Endothelial cell (in vitro differentiated cells): ENCODE results near the gene SLC25A23. TPM values are rescaled to one million over a fixed set of nuclear protein-coding genes. Genes with fewer than 3 reads are reported as not detected.

Source experiments
- DNase-seq: peaks from one replicate; pipeline ENCODE4 v3.0.0; 2021; ENCODE audit warnings: low spot score
- H3K27ac Mint-ChIP-seq: one replicate; pipeline ENCODE4 v1.8.0; 2021; ENCODE audit warnings: mixed read lengths, inconsistent platforms; ENCODE audit not compliant: unreplicated experiment
- H3K27me3 Mint-ChIP-seq: one replicate; pipeline ENCODE4 v1.8.0; 2021; ENCODE audit warnings: mild to moderate bottlenecking, moderate library complexity, mixed read lengths, inconsistent platforms; ENCODE audit not compliant: unreplicated experiment
- H3K36me3 Mint-ChIP-seq: one replicate; pipeline ENCODE4 v1.8.0; 2021; ENCODE audit warnings: mild to moderate bottlenecking, low read depth, mixed read lengths, inconsistent platforms; ENCODE audit not compliant: unreplicated experiment
- H3K4me1 Mint-ChIP-seq: one replicate; pipeline ENCODE4 v1.8.0; 2021; ENCODE audit warnings: mild to moderate bottlenecking, mixed read lengths, inconsistent platforms; ENCODE audit not compliant: unreplicated experiment
- H3K4me3 Mint-ChIP-seq: one replicate; pipeline ENCODE4 v1.8.0; 2021; ENCODE audit warnings: mild to moderate bottlenecking, mixed read lengths, inconsistent platforms; ENCODE audit not compliant: unreplicated experiment
- H3K9me3 Mint-ChIP-seq: one replicate; pipeline ENCODE4 v1.8.0; 2021; ENCODE audit warnings: mixed read lengths, inconsistent platforms; ENCODE audit not compliant: unreplicated experiment
- CTCF ChIP-seq: fragments of 200-600 bp; sonication (generic); IDR thresholded peaks from one replicate; pipeline ENCODE4 v1.5.0; 2021; ENCODE audit warnings: antibody characterized with exemption; ENCODE audit not compliant: unreplicated experiment
- total RNA-seq: library from RNA; stranded (reverse); fragmentation: NEBNext Ultra II Directional; extraction: Animal tissue kit (Norgen Biotek cat#: 25700); gene quantifications from one replicate; pipeline ENCODE4 v1.2.1, GENCODE V29; 2021; ENCODE audit not compliant: unreplicated experiment

Gene SLC25A23
- total RNA-seq, 1 donor from 2014 or later, result 20.7 TPM

- Mint-ChIP-seq H3K36me3 (peaks cover 31% of the 10 kb centered on the region), H3K4me1 (peaks cover 15% of the 10 kb centered on the region), H3K4me3 (no peak overlapping the region), H3K9me3 (no peaks in the 10 kb centered on the region), H3K27me3 (peaks cover 13% of the 10 kb centered on the region), H3K27ac (no peak overlapping the region)
- DNase-seq, result no peak
- TF ChIP-seq CTCF, result no peak
Observed at GRCh38 chr19:6418562-6418932, 41.0 kb downstream of the SLC25A23 start.

- peaks cover 10% of the 10 kb centered on the region for H3K4me1 Mint-ChIP-seq
- H3K27me3 Mint-ChIP-seq, result peaks cover 7% of the 10 kb centered on the region
- H3K36me3 Mint-ChIP-seq, result peaks cover 26% of the 10 kb centered on the region
- H3K9me3 Mint-ChIP-seq, result no peaks in the 10 kb centered on the region
- no peak for TF ChIP-seq CTCF
- peak; percentile 34 for DNase-seq
- H3K4me3 Mint-ChIP-seq, result no peak overlapping the region
- H3K27ac Mint-ChIP-seq, result no peak overlapping the region
Observed at GRCh38 chr19:6417713-6418561, 41.7 kb downstream of the SLC25A23 start.

- H3K9me3 Mint-ChIP-seq, result no peaks in the 10 kb centered on the region
- H3K27ac Mint-ChIP-seq, result no peak overlapping the region
- H3K27me3 Mint-ChIP-seq, result peaks cover 5% of the 10 kb centered on the region
- H3K36me3 Mint-ChIP-seq, result peaks cover 19% of the 10 kb centered on the region
- H3K4me1 Mint-ChIP-seq, result peaks cover under 1% of the 10 kb centered on the region
- H3K4me3 Mint-ChIP-seq, result no peak overlapping the region
- DNase-seq, result no peak
- TF ChIP-seq CTCF, result no peak
Observed at GRCh38 chr19:6416658-6417405, 42.8 kb downstream of the SLC25A23 start.

GRCh38 chr19:6415591-6416190 lies 43.9 kb downstream of the SLC25A23 start:
- H3K9me3 Mint-ChIP-seq, result no peaks in the 10 kb centered on the region
- peaks cover 4% of the 10 kb centered on the region for H3K27me3 Mint-ChIP-seq
- no peak overlapping the region for H3K27ac Mint-ChIP-seq
- no peak for DNase-seq
- no peak for TF ChIP-seq CTCF
- H3K36me3 Mint-ChIP-seq, result peaks cover 17% of the 10 kb centered on the region
- H3K4me3 Mint-ChIP-seq, result no peak overlapping the region
- no peaks in the 10 kb centered on the region for H3K4me1 Mint-ChIP-seq
